ENCODE data around the gene USP22. TPM values are rescaled to one million over a fixed set of nuclear protein-coding genes. Genes with fewer than 3 reads are reported as not detected.

Gene USP22
- total and polyA plus RNA-seq, 4 donors: 27.2 to 109 (median 58.1) TPM

- Histone ChIP-seq H3K27ac (ENCODE audit: low read depth in 1 of 2, low read length in 2 of 2) (no peak overlapping the region), H3K27me3 (ENCODE audit: control insufficient read depth in 4 of 4, insufficient read depth in 4 of 4, low read length in 3 of 4) (no peaks in the 10 kb centered on the region), H3K4me3 (ENCODE audit: low read depth in 1 of 3, low read length in 3 of 3) (no peak overlapping the region), H3K9ac (ENCODE audit: low read depth in 1 of 2, low read length in 2 of 2) (no peak overlapping the region), H3K9me3 (ENCODE audit: control insufficient read depth in 4 of 4, low read length in 3 of 4) (no peaks in the 10 kb centered on the region), H3K36me3 (ENCODE audit: control insufficient read depth in 4 of 4, insufficient read depth in 3 of 4, low read depth in 1 of 4, low read length in 3 of 4) (peaks cover 18 to 86% (median 77%) of the 10 kb centered on the region in 4 donors), H3K4me1 (ENCODE audit: control insufficient read depth in 4 of 4, insufficient read depth in 4 of 4, low read length in 3 of 4) (peaks cover 0 to 5% (median 0%) of the 10 kb centered on the region in 4 donors)
- 96% methylated on average over 15 of the region's 15 CpGs for WGBS
- DNase-seq (ENCODE audit: low spot score): no peak
- TF ChIP-seq TAF1 (conservative IDR thresholded peaks at IDR 0.05): no peak
Measured at GRCh38 chr17:21017256-21017655, 25.6 kb downstream of the USP22 start.

DNA sequence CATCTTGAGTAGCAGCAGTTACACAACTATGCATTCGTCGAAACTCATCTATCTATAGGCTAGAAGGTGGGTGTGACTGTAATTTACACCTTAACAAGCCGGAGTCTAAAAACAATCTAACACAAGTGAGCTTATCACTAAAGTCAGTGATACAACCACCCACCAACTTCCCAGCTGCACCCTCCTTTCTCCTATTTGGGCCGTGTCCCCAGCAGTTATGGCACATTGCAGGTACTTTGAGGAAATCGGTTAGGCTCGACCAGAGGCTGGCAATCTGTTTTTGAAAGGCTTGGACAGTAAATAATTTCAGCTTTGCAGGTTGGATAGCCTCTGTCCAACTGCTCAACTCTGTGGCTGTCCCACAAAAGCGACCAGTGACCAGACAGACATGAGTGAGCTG lies 26.0 kb downstream of the USP22 start:
- 94% methylated on average over 7 of the region's 7 CpGs for WGBS
- Histone ChIP-seq H3K9me3 (ENCODE audit: control insufficient read depth in 4 of 4, low read length in 3 of 4) (no peaks in the 10 kb centered on the region), H3K27ac (ENCODE audit: low read depth in 1 of 2, low read length in 2 of 2) (no peak overlapping the region), H3K36me3 (ENCODE audit: control insufficient read depth in 4 of 4, insufficient read depth in 3 of 4, low read depth in 1 of 4, low read length in 3 of 4) (peaks cover 18 to 90% (median 80%) of the 10 kb centered on the region in 4 donors), H3K4me1 (ENCODE audit: control insufficient read depth in 4 of 4, insufficient read depth in 4 of 4, low read length in 3 of 4) (peaks cover 0 to 5% (median 0%) of the 10 kb centered on the region in 4 donors), H3K27me3 (ENCODE audit: control insufficient read depth in 4 of 4, insufficient read depth in 4 of 4, low read length in 3 of 4) (no peaks in the 10 kb centered on the region), H3K4me3 (ENCODE audit: low read depth in 1 of 3, low read length in 3 of 3) (no peak overlapping the region), H3K9ac (ENCODE audit: low read depth in 1 of 2, low read length in 2 of 2) (no peak overlapping the region)
- TF ChIP-seq FOXA2 (IDR thresholded peaks at IDR 0.05): no peak
- no peak for TF ChIP-seq YY1 (IDR thresholded peaks at IDR 0.05)
- TF ChIP-seq RAD21 (IDR thresholded peaks at IDR 0.05): no peak
- TF ChIP-seq, protein P1, sequence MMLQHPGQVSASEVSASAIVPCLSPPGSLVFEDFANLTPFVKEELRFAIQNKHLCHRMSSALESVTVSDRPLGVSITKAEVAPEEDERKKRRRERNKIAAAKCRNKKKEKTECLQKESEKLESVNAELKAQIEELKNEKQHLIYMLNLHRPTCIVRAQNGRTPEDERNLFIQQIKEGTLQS (IDR thresholded peaks at IDR 0.05): no peak
- TF ChIP-seq, protein P2, sequence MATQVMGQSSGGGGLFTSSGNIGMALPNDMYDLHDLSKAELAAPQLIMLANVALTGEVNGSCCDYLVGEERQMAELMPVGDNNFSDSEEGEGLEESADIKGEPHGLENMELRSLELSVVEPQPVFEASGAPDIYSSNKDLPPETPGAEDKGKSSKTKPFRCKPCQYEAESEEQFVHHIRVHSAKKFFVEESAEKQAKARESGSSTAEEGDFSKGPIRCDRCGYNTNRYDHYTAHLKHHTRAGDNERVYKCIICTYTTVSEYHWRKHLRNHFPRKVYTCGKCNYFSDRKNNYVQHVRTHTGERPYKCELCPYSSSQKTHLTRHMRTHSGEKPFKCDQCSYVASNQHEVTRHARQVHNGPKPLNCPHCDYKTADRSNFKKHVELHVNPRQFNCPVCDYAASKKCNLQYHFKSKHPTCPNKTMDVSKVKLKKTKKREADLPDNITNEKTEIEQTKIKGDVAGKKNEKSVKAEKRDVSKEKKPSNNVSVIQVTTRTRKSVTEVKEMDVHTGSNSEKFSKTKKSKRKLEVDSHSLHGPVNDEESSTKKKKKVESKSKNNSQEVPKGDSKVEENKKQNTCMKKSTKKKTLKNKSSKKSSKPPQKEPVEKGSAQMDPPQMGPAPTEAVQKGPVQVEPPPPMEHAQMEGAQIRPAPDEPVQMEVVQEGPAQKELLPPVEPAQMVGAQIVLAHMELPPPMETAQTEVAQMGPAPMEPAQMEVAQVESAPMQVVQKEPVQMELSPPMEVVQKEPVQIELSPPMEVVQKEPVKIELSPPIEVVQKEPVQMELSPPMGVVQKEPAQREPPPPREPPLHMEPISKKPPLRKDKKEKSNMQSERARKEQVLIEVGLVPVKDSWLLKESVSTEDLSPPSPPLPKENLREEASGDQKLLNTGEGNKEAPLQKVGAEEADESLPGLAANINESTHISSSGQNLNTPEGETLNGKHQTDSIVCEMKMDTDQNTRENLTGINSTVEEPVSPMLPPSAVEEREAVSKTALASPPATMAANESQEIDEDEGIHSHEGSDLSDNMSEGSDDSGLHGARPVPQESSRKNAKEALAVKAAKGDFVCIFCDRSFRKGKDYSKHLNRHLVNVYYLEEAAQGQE (IDR thresholded peaks at IDR 0.05): no peak
- TF ChIP-seq SP1 (IDR thresholded peaks at IDR 0.05): no peak
- no peak for TF ChIP-seq HNF4G (IDR thresholded peaks at IDR 0.05)
- TF ChIP-seq ZBTB33 (IDR thresholded peaks at IDR 0.05): no peak
- TF ChIP-seq GABPA (IDR thresholded peaks at IDR 0.05 in 1 of 2, conservative IDR thresholded peaks at IDR 0.05 in 1 of 2): no peak
- TF ChIP-seq RXRA (IDR thresholded peaks at IDR 0.05): no peak
- TF ChIP-seq FOXA1 (IDR thresholded peaks at IDR 0.05): no peak
- TF ChIP-seq, protein P3, sequence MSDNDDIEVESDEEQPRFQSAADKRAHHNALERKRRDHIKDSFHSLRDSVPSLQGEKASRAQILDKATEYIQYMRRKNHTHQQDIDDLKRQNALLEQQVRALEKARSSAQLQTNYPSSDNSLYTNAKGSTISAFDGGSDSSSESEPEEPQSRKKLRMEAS (IDR thresholded peaks at IDR 0.05): no peak
- TF ChIP-seq HNF4A (conservative IDR thresholded peaks at IDR 0.05): no peak
- no peak for TF ChIP-seq TAF1 (conservative IDR thresholded peaks at IDR 0.05)
- TF ChIP-seq, protein P4, sequence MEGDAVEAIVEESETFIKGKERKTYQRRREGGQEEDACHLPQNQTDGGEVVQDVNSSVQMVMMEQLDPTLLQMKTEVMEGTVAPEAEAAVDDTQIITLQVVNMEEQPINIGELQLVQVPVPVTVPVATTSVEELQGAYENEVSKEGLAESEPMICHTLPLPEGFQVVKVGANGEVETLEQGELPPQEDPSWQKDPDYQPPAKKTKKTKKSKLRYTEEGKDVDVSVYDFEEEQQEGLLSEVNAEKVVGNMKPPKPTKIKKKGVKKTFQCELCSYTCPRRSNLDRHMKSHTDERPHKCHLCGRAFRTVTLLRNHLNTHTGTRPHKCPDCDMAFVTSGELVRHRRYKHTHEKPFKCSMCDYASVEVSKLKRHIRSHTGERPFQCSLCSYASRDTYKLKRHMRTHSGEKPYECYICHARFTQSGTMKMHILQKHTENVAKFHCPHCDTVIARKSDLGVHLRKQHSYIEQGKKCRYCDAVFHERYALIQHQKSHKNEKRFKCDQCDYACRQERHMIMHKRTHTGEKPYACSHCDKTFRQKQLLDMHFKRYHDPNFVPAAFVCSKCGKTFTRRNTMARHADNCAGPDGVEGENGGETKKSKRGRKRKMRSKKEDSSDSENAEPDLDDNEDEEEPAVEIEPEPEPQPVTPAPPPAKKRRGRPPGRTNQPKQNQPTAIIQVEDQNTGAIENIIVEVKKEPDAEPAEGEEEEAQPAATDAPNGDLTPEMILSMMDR (IDR thresholded peaks at IDR 0.05; ENCODE audit: low read depth, low read length, missing input control): no peak
- TF ChIP-seq NR2F2 (IDR thresholded peaks at IDR 0.05): no peak
- TF ChIP-seq JUND (IDR thresholded peaks at IDR 0.05): no peak
- TF ChIP-seq EGR1 (IDR thresholded peaks at IDR 0.05; ENCODE audit: low read depth in 2 of 2): no peak
- no peak for DNase-seq (ENCODE audit: low spot score)

Measured in liver (tissue), 9 donors.